ENCODE data around the gene KMT2B.

- TF ChIP-seq ZNF830 (tag by site-specific recombination; IDR thresholded peaks at IDR 0.05; ENCODE audit: low read depth) (no peak), SCRT2 (tag by site-specific recombination; IDR thresholded peaks at IDR 0.05) (no peak), ZNF10 (tag by site-specific recombination; IDR thresholded peaks at IDR 0.05) (no peak), CTCF (tag by site-specific recombination; IDR thresholded peaks at IDR 0.05) (no peak)
Observed at GRCh38 chr19:35703343-35703742, 14.5 kb upstream of the KMT2B start.
